DOHH2 (cell line): ENCODE results near the gene KIAA1549.

Experiments used
- H3F3A ChIP-seq: fragments of 200-600 bp; sonication (generic), shearing (Covaris generic); 2 replicates; pipeline ENCODE4 v1.6.0; 2016; ENCODE audit warnings: antibody characterized with exemption, mild to moderate bottlenecking; ENCODE audit not compliant: control insufficient read depth, insufficient read depth
- H3K27ac ChIP-seq: fragments of 200-600 bp; sonication (generic); 2 replicates; pipeline ENCODE4 v1.5.1; 2014; ENCODE audit warnings: low read depth, mild to moderate bottlenecking, low read length, moderate library complexity
- H3K27me3 ChIP-seq: fragments of 200-600 bp; sonication (generic); 2 replicates; pipeline ENCODE4 v1.6.1; 2014; ENCODE audit warnings: mild to moderate bottlenecking, low read length, mixed read lengths; ENCODE audit not compliant: control insufficient read depth
- H3K36me3 ChIP-seq: fragments of 200-600 bp; sonication (generic); 2 replicates; pipeline ENCODE4 v1.6.1; 2014; ENCODE audit warnings: mild to moderate bottlenecking, low read length, moderate library complexity, mixed read lengths; ENCODE audit not compliant: control insufficient read depth
- H3K4me1 ChIP-seq: fragments of 200-600 bp; sonication (generic); 2 replicates; pipeline ENCODE4 v1.6.1; 2014; ENCODE audit warnings: mild to moderate bottlenecking, low read length, mixed read lengths; ENCODE audit not compliant: control insufficient read depth
- H3K4me2 ChIP-seq: fragments of 200-600 bp; sonication (generic); 2 replicates; pipeline ENCODE4 v1.6.0; 2014; ENCODE audit warnings: mild to moderate bottlenecking, low read length, moderate library complexity
- H3K4me3 ChIP-seq: fragments of 200-600 bp; sonication (generic); 2 replicates; pipeline ENCODE4 v1.5.1; 2014; ENCODE audit warnings: mild to moderate bottlenecking, low read length, mixed read lengths
- H3K79me2 ChIP-seq: fragments of 200-600 bp; sonication (generic); 2 replicates; pipeline ENCODE4 v1.6.1; 2014; ENCODE audit warnings: mild to moderate bottlenecking, low read length, mixed read lengths; ENCODE audit not compliant: control insufficient read depth
- H3K9me2 ChIP-seq: fragments of 200-600 bp; sonication (generic); replicated peaks from 2 replicates; pipeline ENCODE4 v1.6.1; 2014; ENCODE audit warnings: mild to moderate bottlenecking, low read length, mixed read lengths; ENCODE audit not compliant: control insufficient read depth
- H3K9me3 ChIP-seq: fragments of 200-600 bp; sonication (generic); 2 replicates; pipeline ENCODE4 v1.6.1; 2014; ENCODE audit warnings: antibody characterized with exemption, low read length, mixed read lengths; ENCODE audit not compliant: control insufficient read depth, insufficient read depth
- H4K20me1 ChIP-seq: fragments of 200-600 bp; sonication (generic); 2 replicates; pipeline ENCODE4 v1.6.0; 2014; ENCODE audit warnings: low read depth, mild to moderate bottlenecking, antibody characterized with exemption, low read length, moderate library complexity; ENCODE audit not compliant: control insufficient read depth, insufficient read depth
- EZH2phosphoT487 ChIP-seq: fragments of 200-600 bp; sonication (generic); IDR thresholded peaks from 2 replicates; pipeline ENCODE4 v1.6.1; 2017; ENCODE audit warnings: borderline replicate concordance, mild to moderate bottlenecking, antibody characterized with exemption, low read length, moderate library complexity, mixed read lengths
- TF ChIP-seq, protein P1 (sequence below): fragments of 200-600 bp; sonication (generic); IDR thresholded peaks from one replicate; pipeline ENCODE4 v1.5.1; 2014; ENCODE audit warnings: antibody characterized with exemption, mild to moderate bottlenecking, low read depth, low read length; ENCODE audit not compliant: poor library complexity, severe bottlenecking

The KIAA1549 gene

GRCh38 chr7:138949421-138950088 is 31.6 kb downstream of the KIAA1549 start:
- H3K79me2 ChIP-seq: no peaks in the 10 kb centered on the region
- H3K27ac ChIP-seq: no peak overlapping the region
- no peaks in the 10 kb centered on the region for H3K9me2 ChIP-seq

DNA sequence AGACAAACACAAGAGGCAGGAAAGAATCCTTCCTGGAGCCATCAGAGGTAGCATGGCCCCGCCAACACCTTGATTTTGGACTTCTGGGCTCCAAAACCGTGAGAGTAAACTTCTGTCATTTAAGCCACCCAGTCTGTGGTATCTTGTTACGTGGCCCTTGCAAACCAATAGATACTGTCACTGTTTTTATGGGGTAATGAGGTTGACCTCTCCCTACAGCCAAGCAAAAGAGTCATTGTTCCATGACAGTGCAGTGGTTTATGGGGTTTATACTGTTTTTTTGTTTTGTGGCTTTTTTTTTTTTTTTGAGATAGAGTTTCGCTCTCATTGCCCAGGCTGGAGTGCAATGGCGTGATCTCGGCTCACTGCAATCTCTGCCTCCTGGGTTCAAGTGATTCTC is 32.8 kb downstream of the KIAA1549 start:
- Histone ChIP-seq H3K4me1 (no peaks in the 10 kb centered on the region), H3K79me2 (no peaks in the 10 kb centered on the region), H3K4me2 (no peak overlapping the region), H3F3A (no peaks in the 10 kb centered on the region), H3K27ac (no peak overlapping the region), H3K27me3 (no peaks in the 10 kb centered on the region), H3K9me3 (no peaks in the 10 kb centered on the region), H3K9me2 (no peaks in the 10 kb centered on the region), H4K20me1 (no peaks in the 10 kb centered on the region), H3K36me3 (no peaks in the 10 kb centered on the region), H3K4me3 (no peak overlapping the region)
- TF ChIP-seq, protein P1, sequence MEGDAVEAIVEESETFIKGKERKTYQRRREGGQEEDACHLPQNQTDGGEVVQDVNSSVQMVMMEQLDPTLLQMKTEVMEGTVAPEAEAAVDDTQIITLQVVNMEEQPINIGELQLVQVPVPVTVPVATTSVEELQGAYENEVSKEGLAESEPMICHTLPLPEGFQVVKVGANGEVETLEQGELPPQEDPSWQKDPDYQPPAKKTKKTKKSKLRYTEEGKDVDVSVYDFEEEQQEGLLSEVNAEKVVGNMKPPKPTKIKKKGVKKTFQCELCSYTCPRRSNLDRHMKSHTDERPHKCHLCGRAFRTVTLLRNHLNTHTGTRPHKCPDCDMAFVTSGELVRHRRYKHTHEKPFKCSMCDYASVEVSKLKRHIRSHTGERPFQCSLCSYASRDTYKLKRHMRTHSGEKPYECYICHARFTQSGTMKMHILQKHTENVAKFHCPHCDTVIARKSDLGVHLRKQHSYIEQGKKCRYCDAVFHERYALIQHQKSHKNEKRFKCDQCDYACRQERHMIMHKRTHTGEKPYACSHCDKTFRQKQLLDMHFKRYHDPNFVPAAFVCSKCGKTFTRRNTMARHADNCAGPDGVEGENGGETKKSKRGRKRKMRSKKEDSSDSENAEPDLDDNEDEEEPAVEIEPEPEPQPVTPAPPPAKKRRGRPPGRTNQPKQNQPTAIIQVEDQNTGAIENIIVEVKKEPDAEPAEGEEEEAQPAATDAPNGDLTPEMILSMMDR: no peak
- no peak for TF ChIP-seq EZH2phosphoT487

More at GRCh38 chr7:138949421-138950088, 31.6 kb downstream of the KIAA1549 start:
- Histone ChIP-seq H3K9me3 (no peaks in the 10 kb centered on the region), H3K27me3 (no peaks in the 10 kb centered on the region), H4K20me1 (no peaks in the 10 kb centered on the region), H3K4me3 (no peak overlapping the region), H3K4me1 (no peaks in the 10 kb centered on the region), H3F3A (no peaks in the 10 kb centered on the region), H3K4me2 (no peak overlapping the region), H3K36me3 (no peaks in the 10 kb centered on the region)
- TF ChIP-seq EZH2phosphoT487: no peak
- TF ChIP-seq, protein P1: no peak

DNA sequence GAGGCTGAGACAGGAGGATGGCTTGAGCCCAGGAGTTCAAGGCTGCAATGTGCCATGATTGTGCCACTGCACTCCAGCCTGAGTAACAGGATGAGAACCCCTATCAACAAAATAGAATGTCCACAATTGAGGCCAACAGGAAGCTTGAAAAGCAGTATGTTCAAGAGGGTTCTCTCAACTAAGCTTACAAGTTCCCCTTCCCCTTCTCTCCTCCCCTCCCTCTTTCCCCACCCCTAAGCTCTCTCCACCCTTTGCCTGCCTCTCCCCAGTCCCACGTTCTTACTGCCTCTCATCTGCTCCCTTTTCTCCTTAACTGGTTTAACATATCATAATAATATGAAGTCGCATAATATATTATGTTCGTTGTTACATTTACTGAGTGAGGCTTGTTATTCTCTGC is 35.4 kb downstream of the KIAA1549 start:
- no peaks in the 10 kb centered on the region for H3K36me3 ChIP-seq
- H4K20me1 ChIP-seq: no peaks in the 10 kb centered on the region
- H3K9me3 ChIP-seq: no peaks in the 10 kb centered on the region
- H3K27ac ChIP-seq: no peak overlapping the region
- H3K4me2 ChIP-seq: no peak overlapping the region
- no peak overlapping the region for H3K4me3 ChIP-seq
- H3K27me3 ChIP-seq: no peaks in the 10 kb centered on the region
- H3K9me2 ChIP-seq: no peaks in the 10 kb centered on the region
- TF ChIP-seq EZH2phosphoT487: no peak
- TF ChIP-seq, protein P1: no peak
- H3F3A ChIP-seq: no peaks in the 10 kb centered on the region
- no peaks in the 10 kb centered on the region for H3K79me2 ChIP-seq
- H3K4me1 ChIP-seq: no peaks in the 10 kb centered on the region
